GM18868 (cell line): ENCODE measurements around the gene EIF3B.
A peak's percentile ranks its signal among the peaks of the same experiment; 100 is the strongest.
"Not testable (repeated sequence)": the region's sequence is repeated elsewhere in the genome, so short reads cannot be mapped to it uniquely, and the experiment has no call there.

Experiments used
- ATAC-seq: cut with Tn5 transposase; IDR thresholded peaks from one replicate; pipeline ENCODE4 v1.9.1; 2021; ENCODE audit warnings: mild to moderate bottlenecking, moderate library complexity; ENCODE audit not compliant: unreplicated experiment

Gene EIF3B

GRCh38 chr7:2399848-2400587, 45.4 kb downstream of the EIF3B start:
- ATAC-seq: no peak

- ATAC-seq: no peak
These were observed 48.0 kb downstream of the EIF3B start for GRCh38 chr7:2402687-2403013.

GRCh38 chr7:2403014-2403717, 48.5 kb downstream of the EIF3B start, which contains the start of gene CHST12:
Gene CHST12, plus strand, starts transcription at chr7:2403611. Its CDS starts 29,029 bp downstream, at chr7:2432640.
- ATAC-seq: peak; percentile 56

- ATAC-seq: no peak
These were observed 49.4 kb downstream of the EIF3B start for GRCh38 chr7:2403718-2404648.

GRCh38 chr7:2404714-2405119, 50.1 kb downstream of the EIF3B start:
- no peak for ATAC-seq

- ATAC-seq: no peak
These were observed 50.6 kb downstream of the EIF3B start for GRCh38 chr7:2405201-2405600.

GRCh38 chr7:2405601-2406345, 51.1 kb downstream of the EIF3B start:
- peak; percentile 51 for ATAC-seq

GRCh38 chr7:2409745-2410414, 55.3 kb downstream of the EIF3B start:
- no peak for ATAC-seq

GRCh38 chr7:2411049-2411448, 56.4 kb downstream of the EIF3B start:
- ATAC-seq: no peak

GRCh38 chr7:2411815-2412586, 57.4 kb downstream of the EIF3B start:
- no peak for ATAC-seq

- ATAC-seq: no peak
These were observed 58.1 kb downstream of the EIF3B start for GRCh38 chr7:2412587-2413201.

GRCh38 chr7:2416063-2416462, 61.4 kb downstream of the EIF3B start:
- ATAC-seq: no peak

- no peak for ATAC-seq
These were observed 62.0 kb downstream of the EIF3B start for GRCh38 chr7:2416650-2417049.

- ATAC-seq: not testable (repeated sequence)
These were observed 62.6 kb downstream of the EIF3B start for GRCh38 chr7:2417178-2417577.

- no peak for ATAC-seq
These were observed 63.4 kb downstream of the EIF3B start for GRCh38 chr7:2417981-2418481.

- no peak for ATAC-seq
These were observed 65.7 kb downstream of the EIF3B start for GRCh38 chr7:2420216-2420933.

GRCh38 chr7:2421943-2422310, 67.3 kb downstream of the EIF3B start:
- ATAC-seq: no peak

GRCh38 chr7:2425749-2426148, 71.1 kb downstream of the EIF3B start:
- no peak for ATAC-seq
